Neuron (in vitro differentiated cells): Measurements from ENCODE around the gene ESPNL.
A peak's percentile ranks its signal among the peaks of the same experiment; 100 is the strongest.
"Not testable (repeated sequence)": the region's sequence is repeated elsewhere in the genome, so short reads cannot be mapped to it uniquely, and the experiment has no call there.

ENCODE experiments used
- H2AFZ ChIP-seq: one replicate; pipeline ENCODE4 v1.6.1; 2013; ENCODE audit warnings: low read depth, mild to moderate bottlenecking, inconsistent platforms, low read length, moderate library complexity
- H3K27me3 ChIP-seq: one replicate; pipeline ENCODE4 v1.6.1; 2013; ENCODE audit warnings: low read length; ENCODE audit not compliant: insufficient read depth
- H3K36me3 ChIP-seq: one replicate; pipeline ENCODE4 v1.6.1; 2013; ENCODE audit warnings: low read length; ENCODE audit not compliant: insufficient read depth
- H3K4me1 ChIP-seq: one replicate; pipeline ENCODE4 v1.6.1; 2013; ENCODE audit warnings: low read length; ENCODE audit not compliant: insufficient read depth
- H3K4me3 ChIP-seq: 2 replicates; pipeline ENCODE4 v1.5.1; 2013; ENCODE audit warnings: mild to moderate bottlenecking, low read length, moderate library complexity
- H3K9me3 ChIP-seq: one replicate; pipeline ENCODE4 v1.6.1; 2013; ENCODE audit warnings: low read length

ESPNL gene, protein sequence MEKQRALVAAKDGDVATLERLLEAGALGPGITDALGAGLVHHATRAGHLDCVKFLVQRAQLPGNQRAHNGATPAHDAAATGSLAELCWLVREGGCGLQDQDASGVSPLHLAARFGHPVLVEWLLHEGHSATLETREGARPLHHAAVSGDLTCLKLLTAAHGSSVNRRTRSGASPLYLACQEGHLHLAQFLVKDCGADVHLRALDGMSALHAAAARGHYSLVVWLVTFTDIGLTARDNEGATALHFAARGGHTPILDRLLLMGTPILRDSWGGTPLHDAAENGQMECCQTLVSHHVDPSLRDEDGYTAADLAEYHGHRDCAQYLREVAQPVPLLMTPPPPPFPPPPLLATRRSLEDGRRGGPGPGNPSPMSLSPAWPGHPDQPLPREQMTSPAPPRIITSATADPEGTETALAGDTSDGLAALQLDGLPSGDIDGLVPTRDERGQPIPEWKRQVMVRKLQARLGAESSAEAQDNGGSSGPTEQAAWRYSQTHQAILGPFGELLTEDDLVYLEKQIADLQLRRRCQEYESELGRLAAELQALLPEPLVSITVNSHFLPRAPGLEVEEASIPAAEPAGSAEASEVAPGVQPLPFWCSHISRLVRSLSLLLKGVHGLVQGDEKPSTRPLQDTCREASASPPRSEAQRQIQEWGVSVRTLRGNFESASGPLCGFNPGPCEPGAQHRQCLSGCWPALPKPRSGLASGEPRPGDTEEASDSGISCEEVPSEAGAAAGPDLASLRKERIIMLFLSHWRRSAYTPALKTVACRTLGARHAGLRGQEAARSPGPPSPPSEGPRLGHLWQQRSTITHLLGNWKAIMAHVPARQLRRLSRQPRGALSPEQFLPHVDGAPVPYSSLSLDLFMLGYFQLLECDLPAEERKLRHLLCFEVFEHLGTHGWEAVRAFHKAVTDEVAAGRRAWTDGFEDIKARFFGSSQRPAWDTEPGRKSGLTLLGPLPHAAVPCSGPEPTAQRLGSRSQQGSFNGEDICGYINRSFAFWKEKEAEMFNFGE

GRCh38 chr2:238100049-238100820 is at the start of gene ESPNL:
TSS of gene ESPNL (plus strand) at chr2:238100340. CDS start at chr2:238100420, 80 bp downstream.
- Histone ChIP-seq H3K27me3 (no peaks in the 10 kb centered on the region), H2AFZ (no peak within 1 kb of the TSS), H3K4me3 (no peak within 1 kb of the TSS), H3K9me3 (no peaks in the 10 kb centered on the region), H3K36me3 (no peaks in the 10 kb centered on the region), H3K4me1 (no peaks in the 10 kb centered on the region)

GRCh38 chr2:238053191-238053776 is 46.9 kb upstream of the ESPNL start:
- Histone ChIP-seq H3K9me3 (no peaks in the 10 kb centered on the region), H3K36me3 (no peaks in the 10 kb centered on the region), H3K4me3 (no peak overlapping the region), H3K27me3 (no peaks in the 10 kb centered on the region), H3K4me1 (no peaks in the 10 kb centered on the region), H2AFZ (no peak overlapping the region)

- no peaks in the 10 kb centered on the region for H3K27me3 ChIP-seq
- H2AFZ ChIP-seq, result no peak overlapping the region
- H3K4me3 ChIP-seq, result no peak overlapping the region
- no peaks in the 10 kb centered on the region for H3K36me3 ChIP-seq
- H3K4me1 ChIP-seq, result peaks cover 8% of the 10 kb centered on the region
- H3K9me3 ChIP-seq, result no peaks in the 10 kb centered on the region
Measured at GRCh38 chr2:238055841-238056240, 44.3 kb upstream of the ESPNL start.

- peaks cover 12% of the 10 kb centered on the region for H3K4me1 ChIP-seq
- not testable (repeated sequence) for H3K9me3 ChIP-seq
Measured at GRCh38 chr2:238057696-238058575, 42.2 kb upstream of the ESPNL start.

GRCh38 chr2:238059505-238059904 is 40.6 kb upstream of the ESPNL start:
- Histone ChIP-seq H2AFZ (no peak overlapping the region), H3K9me3 (no peaks in the 10 kb centered on the region), H3K36me3 (no peaks in the 10 kb centered on the region), H3K4me3 (peak overlapping the region; percentile 79), H3K4me1 (peaks cover 12% of the 10 kb centered on the region), H3K27me3 (no peaks in the 10 kb centered on the region)

More at GRCh38 chr2:238057696-238058575, 42.2 kb upstream of the ESPNL start:
- H3K27me3 ChIP-seq, H3K4me3 ChIP-seq, H2AFZ ChIP-seq, H3K36me3 ChIP-seq: not testable (repeated sequence)

DNA sequence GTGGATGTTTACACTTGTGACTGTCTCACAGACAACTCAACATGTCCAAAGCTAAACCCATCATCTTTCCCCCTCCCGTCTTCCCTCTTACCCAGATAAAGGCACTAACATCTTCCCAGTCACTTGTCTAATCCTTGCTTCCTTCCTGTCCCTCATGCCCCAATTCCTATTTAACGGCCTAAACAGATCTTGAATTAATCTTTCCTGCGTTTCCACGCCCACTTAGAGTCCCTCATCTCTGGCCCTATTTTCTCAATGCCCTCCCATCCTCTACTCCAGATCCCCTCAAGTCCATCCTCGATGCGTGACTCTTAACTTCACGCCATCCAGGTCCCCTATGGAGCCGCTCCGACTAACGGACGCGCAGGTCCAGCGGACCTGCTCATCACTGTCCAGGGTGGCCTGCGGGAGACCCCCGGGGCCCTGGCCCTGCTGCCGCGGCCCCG is 40.0 kb upstream of the ESPNL start:
- Histone ChIP-seq H3K4me1 (peaks cover 12% of the 10 kb centered on the region), H3K9me3 (no peaks in the 10 kb centered on the region), H2AFZ (peak overlapping the region; percentile 58), H3K36me3 (peaks cover 3% of the 10 kb centered on the region), H3K27me3 (no peaks in the 10 kb centered on the region), H3K4me3 (peak overlapping the region; percentile 79)

DNA sequence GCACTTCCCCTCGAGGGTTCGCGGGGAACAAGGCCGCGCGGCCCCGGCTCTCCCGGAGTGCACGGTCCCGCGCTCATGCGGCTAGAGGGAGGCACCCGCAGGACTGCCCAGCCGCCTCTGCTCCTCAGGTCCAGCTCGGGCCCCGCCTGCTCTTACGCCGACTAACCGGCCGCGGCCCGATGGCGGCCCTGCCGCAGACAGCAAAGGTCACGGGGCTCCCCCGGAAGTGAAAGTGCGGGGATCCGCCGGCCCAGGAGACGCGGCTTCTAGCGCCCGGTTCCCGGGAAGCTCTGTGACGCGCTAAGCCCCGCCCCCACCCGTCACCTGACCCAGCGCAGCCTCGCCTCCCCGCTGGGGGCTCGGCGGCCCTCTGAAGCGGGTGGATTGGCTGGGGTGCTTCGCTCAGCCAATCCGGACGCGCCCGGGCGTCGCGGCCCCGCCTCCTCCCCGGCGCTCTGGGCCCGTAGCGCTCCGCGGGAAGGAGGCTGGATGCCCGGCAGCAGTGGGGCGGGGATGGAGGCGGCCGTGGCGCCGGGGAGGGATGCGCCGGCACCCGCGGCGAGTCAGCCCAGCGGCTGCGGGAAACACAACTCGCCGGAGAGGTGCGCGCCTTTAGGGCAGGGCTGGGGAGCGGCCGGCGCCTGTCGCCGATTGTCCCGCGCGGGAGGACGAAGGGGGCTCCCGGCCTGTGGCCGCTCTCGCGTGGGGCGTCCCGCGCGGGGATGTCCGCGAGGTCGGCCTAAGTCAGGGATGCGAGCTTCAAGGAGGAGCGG is 39.4 kb upstream of the ESPNL start, which contains the start of gene SCLY:
Gene SCLY (plus strand): TSS at position 460 of the 773 bp plus-strand sequence. CDS start 54 bp downstream, at position 514.
- Histone ChIP-seq H3K4me1 (peaks cover 12% of the 10 kb centered on the region), H3K27me3 (no peaks in the 10 kb centered on the region), H3K36me3 (peaks cover 6% of the 10 kb centered on the region), H2AFZ (peak within 1 kb of the TSS; percentile 91), H3K9me3 (no peaks in the 10 kb centered on the region), H3K4me3 (peak within 1 kb of the TSS; percentile 79)

GRCh38 chr2:238061315-238062202 is 38.6 kb upstream of the ESPNL start:
- Histone ChIP-seq H3K36me3 (peaks cover 10% of the 10 kb centered on the region), H3K27me3 (no peaks in the 10 kb centered on the region), H3K4me1 (peaks cover 12% of the 10 kb centered on the region), H3K9me3 (no peaks in the 10 kb centered on the region), H2AFZ (peak overlapping the region; percentile 91), H3K4me3 (peak overlapping the region; percentile 79)

DNA sequence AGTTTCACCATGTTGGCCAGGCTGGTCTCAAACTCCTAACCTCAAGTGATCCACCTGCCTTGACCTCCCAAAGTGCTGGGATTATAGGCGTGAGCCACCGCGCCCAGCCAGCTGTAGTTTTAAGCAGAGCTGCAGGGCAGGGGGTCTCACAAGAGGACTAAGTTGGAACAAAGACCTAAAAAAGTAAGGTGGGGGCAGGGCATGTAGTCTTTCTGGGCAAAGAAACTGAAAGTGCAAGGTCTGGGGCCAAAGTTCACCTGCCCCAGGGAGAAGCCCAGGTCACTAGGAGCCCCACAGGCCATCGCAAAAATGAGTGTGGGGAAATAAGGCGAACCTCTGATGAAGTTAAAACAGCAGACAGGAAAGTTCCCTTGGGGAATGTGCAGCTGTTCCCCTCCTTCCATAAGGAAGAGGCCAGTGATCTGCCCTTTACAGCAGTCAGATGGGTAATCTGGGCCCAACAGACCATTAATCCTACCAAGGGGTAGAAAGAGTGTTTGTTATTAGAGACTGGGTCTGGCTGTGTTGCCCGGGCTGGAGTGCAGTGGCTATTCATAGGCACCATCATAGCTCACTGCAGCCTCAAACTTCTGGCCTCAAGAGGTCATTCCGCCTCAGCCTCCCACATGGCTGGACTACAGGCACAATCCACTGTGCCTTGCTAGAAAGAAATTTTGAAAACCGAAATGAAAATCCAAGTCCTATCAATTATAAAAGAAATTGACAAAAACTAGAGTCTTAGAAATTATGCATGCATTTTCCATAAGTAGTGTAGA is 36.5 kb upstream of the ESPNL start:
- H3K27me3 ChIP-seq, result no peaks in the 10 kb centered on the region
- no peaks in the 10 kb centered on the region for H3K9me3 ChIP-seq
- peaks cover 26% of the 10 kb centered on the region for H3K36me3 ChIP-seq
- no peak overlapping the region for H3K4me3 ChIP-seq
- H2AFZ ChIP-seq, result no peak overlapping the region
- H3K4me1 ChIP-seq, result peaks cover 12% of the 10 kb centered on the region

GRCh38 chr2:238064376-238064775 is 35.8 kb upstream of the ESPNL start:
- Histone ChIP-seq H3K4me1 (peaks cover 12% of the 10 kb centered on the region), H3K27me3 (no peaks in the 10 kb centered on the region), H3K9me3 (no peaks in the 10 kb centered on the region), H2AFZ (no peak overlapping the region), H3K4me3 (no peak overlapping the region), H3K36me3 (peaks cover 32% of the 10 kb centered on the region)
